ENCODE results near the gene CCDC178.
"Not testable (repeated sequence)": the region's sequence is repeated elsewhere in the genome, so short reads cannot be mapped to it uniquely, and the experiment has no call there.

The CCDC178 gene

GRCh38 chr18:33440060-33441043 is at the start of gene CCDC178:
Gene CCDC178, minus strand, starts transcription at chr18:33440721. Its CDS starts 28,633 bp downstream, at chr18:33412088.
- FAIRE-seq: no peak

DNA sequence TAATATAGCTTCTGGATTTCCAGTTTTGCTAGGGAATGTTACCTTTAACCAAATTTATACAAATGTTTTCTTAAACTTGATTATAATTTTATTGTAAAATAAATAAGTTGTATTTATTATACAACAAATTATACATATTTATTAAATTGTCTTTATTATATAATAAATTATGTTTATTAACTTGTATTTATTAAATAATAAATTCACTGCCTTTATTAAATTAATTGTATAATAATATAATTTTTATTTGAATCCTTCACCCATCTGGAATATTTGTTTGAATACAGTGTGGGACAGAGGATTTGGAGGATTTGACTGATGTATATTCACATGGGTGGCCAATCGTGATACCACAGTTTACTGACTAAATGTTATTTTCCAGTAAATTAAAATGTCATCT is 43.4 kb upstream of the CCDC178 start:
- peak; percentile 89 for FAIRE-seq

DNA sequence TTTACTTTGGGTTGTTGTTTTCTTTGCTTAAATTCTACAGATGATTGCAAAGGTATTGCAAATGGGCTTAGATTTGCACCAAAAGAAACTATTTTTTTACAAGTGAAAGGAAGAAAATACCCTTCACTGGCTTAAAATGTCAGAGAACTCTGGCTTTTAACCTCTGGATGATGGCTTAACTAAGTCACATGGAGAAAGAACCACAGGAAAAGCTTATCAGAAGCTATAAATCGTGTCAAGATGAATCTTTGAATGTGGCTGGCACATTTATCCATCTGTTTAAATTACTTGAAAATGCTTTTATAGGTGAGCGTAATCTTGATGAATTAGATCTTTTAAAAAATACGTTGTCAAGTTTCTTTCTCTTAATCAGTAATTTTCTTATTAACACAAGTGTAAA is 32.0 kb upstream of the CCDC178 start:
- no peak for FAIRE-seq

DNA sequence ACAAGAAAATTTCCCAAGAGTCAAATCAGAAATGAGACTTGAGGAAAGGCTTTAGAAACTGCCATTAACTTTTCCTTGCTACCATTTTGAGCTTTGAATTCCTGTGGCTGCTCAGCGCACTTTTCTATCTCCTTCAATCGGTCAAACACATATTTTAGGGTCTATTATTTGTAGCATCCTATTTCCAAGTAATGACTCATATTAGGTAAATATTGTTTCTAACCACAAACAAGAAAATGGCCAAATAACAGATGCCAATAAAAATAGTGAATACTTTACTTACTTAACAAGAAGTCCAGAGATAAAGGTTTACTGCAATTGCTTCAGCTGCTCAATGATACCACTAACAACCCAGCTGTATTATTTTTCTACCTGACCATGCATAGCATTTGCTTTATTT is 29.7 kb upstream of the CCDC178 start:
- no peak for FAIRE-seq

DNA sequence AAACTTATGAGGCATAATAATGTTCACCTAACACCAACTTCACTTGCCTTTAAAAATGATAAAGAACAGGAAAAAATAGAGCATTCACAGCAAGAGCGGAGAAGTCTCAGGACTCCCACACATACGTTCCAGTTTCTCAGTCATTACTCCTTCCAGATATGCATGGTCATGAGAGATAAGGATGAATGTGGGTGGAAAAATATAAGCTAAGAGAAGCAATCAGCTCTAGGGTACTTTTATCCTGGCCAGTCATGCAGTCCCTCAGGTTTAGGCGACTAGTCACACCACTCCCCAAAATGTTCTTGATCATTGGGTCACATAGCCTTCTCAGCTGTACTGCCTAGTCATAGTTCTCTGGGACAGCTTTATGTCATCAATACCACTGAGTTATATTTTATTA is 29.2 kb upstream of the CCDC178 start:
- FAIRE-seq: no peak

DNA sequence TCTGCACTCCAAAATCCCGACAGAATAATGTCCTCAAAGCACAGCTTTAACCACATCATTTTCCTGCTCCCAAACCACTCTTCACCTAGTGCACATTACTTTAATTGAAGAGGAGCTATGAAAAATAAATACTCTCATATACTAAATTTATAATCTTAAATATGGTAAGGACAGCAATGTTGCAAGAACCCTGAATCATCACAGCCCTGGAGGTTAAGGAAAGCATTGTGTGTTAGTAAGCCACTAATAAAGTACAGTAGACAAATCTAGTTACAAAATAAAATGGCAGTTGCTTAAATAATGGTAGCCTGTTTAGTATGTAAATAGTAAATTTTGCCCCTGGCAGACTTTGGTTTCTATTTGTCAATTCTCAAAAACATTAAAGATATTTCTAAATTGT is 27.0 kb upstream of the CCDC178 start:
- no peak for FAIRE-seq

DNA sequence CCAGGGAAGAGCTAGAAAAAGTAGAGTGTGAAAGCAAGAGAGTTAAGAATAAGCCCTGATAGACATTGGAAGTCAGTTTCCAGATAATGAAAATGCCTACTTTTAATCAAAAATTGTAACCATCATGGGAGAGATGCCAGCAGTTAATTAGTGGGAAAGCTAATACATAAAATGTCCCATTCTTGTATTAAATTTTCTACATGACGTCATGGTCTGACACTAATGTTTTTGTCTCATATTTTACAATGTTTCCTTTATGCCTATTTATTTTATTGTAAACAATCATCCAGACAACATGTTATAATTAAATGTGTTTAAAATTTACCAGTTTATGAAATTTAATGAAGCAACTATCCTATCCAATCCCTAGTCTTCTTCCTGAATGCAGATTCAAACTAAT is 26.3 kb upstream of the CCDC178 start:
- FAIRE-seq: no peak

DNA sequence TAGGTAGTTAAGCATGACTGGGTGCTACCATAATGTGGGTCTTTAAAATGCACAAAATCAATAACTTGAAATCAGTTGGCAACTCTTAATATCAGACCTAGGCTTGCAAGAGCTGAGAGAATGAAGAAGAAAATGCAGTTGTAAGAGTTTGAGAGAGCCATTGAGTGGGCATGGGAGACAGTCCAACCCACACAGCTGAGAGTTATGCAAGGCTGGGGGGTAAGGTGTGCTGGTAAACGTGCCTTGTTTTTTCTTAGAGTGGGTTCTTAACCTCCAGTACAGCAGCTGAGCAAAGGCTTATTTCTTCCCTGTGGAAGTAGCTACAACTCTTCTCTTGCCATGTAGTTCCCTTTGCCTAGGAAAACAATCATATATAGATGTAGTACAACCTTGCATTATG is 20.2 kb upstream of the CCDC178 start:
- no peak for FAIRE-seq

DNA sequence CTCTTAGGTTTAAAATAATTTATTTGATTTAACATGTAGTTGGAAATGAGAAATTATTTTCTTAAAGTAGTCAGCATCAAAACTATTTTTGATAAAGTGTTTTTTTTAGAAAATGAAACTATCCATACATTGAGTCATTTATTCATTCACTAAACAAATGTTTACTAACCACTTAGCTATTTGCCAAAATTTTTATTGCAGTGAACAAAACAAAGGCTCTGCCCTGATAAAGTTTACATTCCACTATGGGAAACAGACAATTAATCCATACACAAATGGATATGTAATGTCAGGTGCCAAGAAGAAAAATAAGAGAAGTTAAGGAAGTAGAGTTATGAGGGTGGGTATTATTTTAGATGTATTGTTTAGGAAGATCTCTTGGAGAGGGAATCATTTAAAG is 19.1 kb upstream of the CCDC178 start:
- FAIRE-seq: no peak

GRCh38 chr18:33446604-33447003 is 6.1 kb upstream of the CCDC178 start:
- no peak for FAIRE-seq

- FAIRE-seq: no peak
These were observed 4.2 kb upstream of the CCDC178 start for GRCh38 chr18:33444709-33445108.

GRCh38 chr18:33432857-33433256 is 7.7 kb downstream of the CCDC178 start:
- no peak for FAIRE-seq

DNA sequence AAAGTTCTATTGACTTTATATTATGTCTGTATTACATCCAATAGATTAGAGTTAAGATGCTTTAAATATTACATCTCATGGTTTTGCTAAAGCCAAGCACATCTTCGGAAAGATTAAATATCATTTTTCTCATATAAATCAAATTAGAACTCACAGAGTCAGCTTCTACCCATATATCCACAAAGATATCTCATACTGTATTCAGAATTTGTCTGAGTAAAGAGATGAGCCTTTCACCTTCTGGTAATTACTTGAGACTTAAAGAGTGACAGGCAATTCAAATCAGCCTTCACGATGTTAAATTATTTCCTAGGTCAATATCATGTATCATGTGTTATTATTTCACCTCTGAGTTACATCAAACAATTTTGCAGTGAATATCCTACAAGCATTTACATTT is 13.0 kb downstream of the CCDC178 start:
- FAIRE-seq: no peak

DNA sequence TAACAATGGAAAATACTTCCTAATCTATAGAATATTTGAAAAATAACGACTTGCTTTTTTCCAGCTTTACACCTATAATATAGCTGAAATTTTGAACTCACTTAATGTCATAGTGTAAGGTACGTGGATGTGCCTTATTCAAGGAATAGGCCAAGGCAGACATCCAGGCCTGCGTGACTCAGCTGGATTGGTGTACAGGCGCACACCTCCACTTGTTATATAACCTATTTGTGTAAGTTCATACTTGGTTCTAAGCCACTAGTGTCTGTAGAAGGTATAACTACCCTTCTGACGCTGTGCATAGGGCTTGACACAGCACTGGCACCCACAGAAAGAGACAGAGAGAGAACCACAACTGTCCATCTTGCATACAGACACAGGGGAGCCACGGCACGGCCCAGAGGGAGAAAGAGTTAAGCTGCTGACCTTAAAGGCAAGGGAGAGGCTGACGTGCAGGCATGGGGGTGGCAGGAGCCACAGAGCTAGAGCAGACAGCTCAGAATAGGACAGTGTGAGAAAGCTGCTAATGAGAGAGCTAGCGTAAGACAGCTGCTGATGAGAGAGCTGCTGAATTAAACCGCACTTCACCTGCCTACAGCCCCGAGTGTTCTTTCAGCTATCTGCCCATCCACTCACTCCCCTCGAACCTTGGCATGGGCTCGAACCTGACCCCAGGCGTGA is 16.1 kb downstream of the CCDC178 start:
- FAIRE-seq: no peak

GRCh38 chr18:33421225-33421624 is 19.3 kb downstream of the CCDC178 start:
- FAIRE-seq: no peak

- FAIRE-seq: no peak
These were observed 36.2 kb downstream of the CCDC178 start for GRCh38 chr18:33404244-33404873.

- FAIRE-seq: not testable (repeated sequence)
These were observed 41.6 kb downstream of the CCDC178 start for GRCh38 chr18:33398939-33399338.

DNA sequence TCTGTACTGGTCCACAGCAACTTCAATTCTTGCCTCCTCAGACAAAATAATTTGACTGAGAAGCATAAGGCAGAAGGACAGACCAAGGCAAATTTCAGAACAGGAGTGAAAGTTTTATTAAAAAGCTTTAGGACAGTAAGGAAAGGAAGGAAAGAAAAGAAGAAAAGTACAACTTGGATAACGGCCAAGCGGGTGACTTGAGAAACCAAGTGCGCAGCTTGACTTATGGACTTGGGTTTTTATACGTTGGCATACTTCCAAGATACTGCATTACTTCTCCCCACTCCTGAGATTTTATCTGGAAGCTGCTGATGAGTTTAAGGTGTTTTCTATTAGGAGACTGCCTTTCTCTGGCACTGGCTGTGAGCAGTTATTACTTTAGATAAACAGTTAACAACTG is 64.7 kb downstream of the CCDC178 start:
- FAIRE-seq: no peak

- FAIRE-seq: no peak
These were observed 68.1 kb downstream of the CCDC178 start for GRCh38 chr18:33372442-33372841.

DNA sequence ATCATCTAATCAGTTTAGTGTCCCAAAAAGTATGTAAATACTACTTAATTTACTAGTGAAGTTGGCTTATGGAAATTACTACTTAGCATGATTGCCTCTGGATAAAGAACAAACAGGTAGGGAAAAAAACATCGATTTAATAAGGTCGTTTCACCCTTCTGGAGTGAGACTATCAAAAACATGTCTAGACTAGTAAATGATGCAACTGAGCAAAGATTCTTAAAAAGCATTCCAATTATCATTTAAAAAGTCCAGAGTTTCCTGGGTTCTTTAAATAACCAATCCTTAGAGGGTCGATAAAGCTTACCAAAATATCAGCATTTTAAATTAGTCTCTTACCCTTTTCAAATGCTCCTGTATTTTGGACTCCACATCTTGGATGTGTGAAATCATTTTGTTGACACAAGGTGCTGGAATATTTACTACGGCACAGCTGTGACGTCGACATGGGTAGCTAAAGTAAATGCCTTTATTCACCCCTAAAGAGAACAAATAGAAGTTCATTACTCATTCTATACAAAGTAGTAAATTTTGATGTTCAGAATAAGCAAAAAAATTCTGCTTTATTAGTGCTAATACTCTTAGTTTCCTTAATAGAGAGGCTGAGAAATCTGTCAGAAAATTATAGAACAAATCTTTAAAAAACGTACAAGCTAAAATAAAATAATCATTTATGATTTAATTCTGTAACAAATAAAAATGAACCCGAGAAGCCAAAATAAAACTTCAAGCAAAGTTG is 70.6 kb downstream of the CCDC178 start:
- no peak for FAIRE-seq

GRCh38 chr18:33356735-33357134 is 83.8 kb downstream of the CCDC178 start:
- FAIRE-seq: no peak

GRCh38 chr18:33355756-33356155 is 84.8 kb downstream of the CCDC178 start:
- no peak for FAIRE-seq

GRCh38 chr18:33355263-33355662 is 85.3 kb downstream of the CCDC178 start:
- FAIRE-seq: no peak

Measured in colon (tissue), 2 donors.